22Rv1 (cell line): Measurements from ENCODE around the gene UNC79.

ENCODE experiments used
- H3K27ac ChIP-seq: fragments of 450-650 bp; 2 replicates; pipeline ENCODE4 v1.5.1; 2017
- CTCF ChIP-seq: fragments of 450-650 bp; IDR thresholded peaks from 2 replicates; pipeline ENCODE4 v1.5.1; 2017; ENCODE audit warnings: mild to moderate bottlenecking
- ZFX ChIP-seq: fragments of 450-650 bp; IDR thresholded peaks from 2 replicates; pipeline ENCODE4 v1.6.1; 2017; ENCODE audit warnings: antibody characterized with exemption, borderline replicate concordance

UNC79 gene

DNA sequence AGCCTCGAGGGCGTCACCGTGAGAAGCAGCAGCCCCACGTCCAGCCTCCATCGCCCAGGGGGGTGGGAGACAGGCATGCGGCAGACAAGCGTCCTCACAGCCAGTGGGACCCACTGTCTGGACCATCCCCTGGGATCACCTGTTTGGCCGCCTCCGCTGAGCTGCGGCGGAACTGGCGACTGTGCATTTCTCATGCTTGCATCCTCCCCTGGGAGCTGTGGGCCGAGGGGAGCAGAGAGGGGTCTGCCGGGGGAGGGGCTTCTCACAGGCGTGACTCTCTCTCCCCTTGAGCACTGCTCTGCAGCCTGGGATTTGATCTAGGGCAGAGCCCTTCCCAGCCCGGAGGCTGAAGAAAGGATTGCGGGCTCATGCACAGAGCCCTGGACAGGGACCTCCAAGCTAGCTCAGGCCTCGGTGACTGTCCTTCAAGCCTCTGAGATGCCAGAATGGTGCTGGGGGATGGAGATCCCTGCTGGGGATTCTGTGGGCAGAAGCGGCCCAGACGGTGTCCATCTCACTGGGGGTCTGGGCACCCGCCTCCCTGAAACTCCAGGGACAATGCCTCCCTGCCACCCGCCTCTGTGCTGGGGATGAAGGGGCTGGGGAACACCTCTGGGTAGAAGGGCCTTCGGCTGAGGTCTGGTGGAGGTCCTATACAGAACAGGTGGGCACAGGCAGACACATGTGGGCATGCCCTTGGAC, 296.5 kb downstream of the UNC79 start:
- H3K27ac ChIP-seq: no peak overlapping the region
- TF ChIP-seq ZFX: no peak
- no peak for TF ChIP-seq CTCF

GRCh38 chr14:93727917-93728650, 297.3 kb downstream of the UNC79 start:
- TF ChIP-seq CTCF: no peak
- TF ChIP-seq ZFX: no peak

GRCh38 chr14:93728651-93729016, 297.9 kb downstream of the UNC79 start:
- TF ChIP-seq CTCF: no peak
- no peak for TF ChIP-seq ZFX

More at GRCh38 chr14:93727917-93728650, 297.3 kb downstream of the UNC79 start:
- H3K27ac ChIP-seq: no peak overlapping the region

DNA sequence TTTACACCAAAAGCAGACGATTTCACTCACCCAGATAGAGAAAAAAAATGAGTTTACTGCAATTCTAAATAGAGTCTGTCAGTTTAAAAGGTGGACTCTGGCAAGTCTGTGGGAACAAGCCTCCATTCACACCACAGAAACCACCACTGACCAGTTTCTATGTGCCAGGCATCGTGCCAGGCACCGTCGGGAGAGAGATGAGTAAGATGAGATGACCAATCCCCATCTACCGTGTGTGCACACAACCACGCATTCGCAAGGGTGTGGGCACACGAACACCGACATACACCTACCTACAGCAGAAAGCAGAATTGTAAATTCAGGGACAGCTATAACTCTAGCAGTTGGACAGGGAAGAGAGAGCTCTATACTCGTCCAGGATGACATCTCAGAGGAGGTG, 299.3 kb downstream of the UNC79 start:
- TF ChIP-seq ZFX: no peak
- TF ChIP-seq CTCF: no peak
- no peak overlapping the region for H3K27ac ChIP-seq

More at GRCh38 chr14:93728651-93729016, 297.9 kb downstream of the UNC79 start:
- H3K27ac ChIP-seq: no peak overlapping the region

- no peak for TF ChIP-seq CTCF
- no peak for TF ChIP-seq ZFX
- H3K27ac ChIP-seq: no peak overlapping the region
Measured at GRCh38 chr14:93731753-93732152, 301.0 kb downstream of the UNC79 start.

GRCh38 chr14:93732524-93732923, 301.8 kb downstream of the UNC79 start:
- H3K27ac ChIP-seq: no peak overlapping the region
- TF ChIP-seq CTCF (no peak), ZFX (no peak)

DNA sequence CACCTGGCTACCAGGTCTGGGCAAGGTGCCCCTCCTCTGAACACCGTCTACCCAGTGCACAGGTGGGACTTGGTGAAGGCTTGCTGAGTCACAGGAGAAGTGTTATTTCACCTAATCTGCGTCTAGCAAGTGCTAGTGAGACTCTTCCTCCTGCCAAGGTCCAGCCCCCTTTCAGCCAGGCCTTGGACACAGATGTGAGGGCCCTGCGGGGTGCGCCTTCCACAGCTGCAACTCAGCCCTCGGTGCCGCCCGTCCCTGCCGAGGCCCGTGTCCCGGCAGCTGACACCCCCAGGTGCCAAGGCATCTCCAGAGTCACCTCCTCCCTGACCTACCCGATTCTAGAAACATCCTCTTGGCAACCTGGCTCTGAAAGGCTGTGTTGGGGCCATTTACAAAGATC, 302.5 kb downstream of the UNC79 start:
- TF ChIP-seq ZFX (no peak), CTCF (no peak)
- no peak overlapping the region for H3K27ac ChIP-seq
